HG02759 (cell line): ENCODE measurements around the gene SDR42E2.
"Not testable (repeated sequence)": the region's sequence is repeated elsewhere in the genome, so short reads cannot be mapped to it uniquely, and the experiment has no call there.

Experiments used
- ATAC-seq: cut with Tn5 transposase; IDR thresholded peaks from one replicate; pipeline ENCODE4 v1.9.1; 2021; ENCODE audit warnings: mild to moderate bottlenecking, moderate library complexity; ENCODE audit not compliant: unreplicated experiment

The SDR42E2 gene

GRCh38 chr16:22190776-22191531 lies 28.6 kb downstream of the SDR42E2 start:
- ATAC-seq = peak; percentile 43

DNA sequence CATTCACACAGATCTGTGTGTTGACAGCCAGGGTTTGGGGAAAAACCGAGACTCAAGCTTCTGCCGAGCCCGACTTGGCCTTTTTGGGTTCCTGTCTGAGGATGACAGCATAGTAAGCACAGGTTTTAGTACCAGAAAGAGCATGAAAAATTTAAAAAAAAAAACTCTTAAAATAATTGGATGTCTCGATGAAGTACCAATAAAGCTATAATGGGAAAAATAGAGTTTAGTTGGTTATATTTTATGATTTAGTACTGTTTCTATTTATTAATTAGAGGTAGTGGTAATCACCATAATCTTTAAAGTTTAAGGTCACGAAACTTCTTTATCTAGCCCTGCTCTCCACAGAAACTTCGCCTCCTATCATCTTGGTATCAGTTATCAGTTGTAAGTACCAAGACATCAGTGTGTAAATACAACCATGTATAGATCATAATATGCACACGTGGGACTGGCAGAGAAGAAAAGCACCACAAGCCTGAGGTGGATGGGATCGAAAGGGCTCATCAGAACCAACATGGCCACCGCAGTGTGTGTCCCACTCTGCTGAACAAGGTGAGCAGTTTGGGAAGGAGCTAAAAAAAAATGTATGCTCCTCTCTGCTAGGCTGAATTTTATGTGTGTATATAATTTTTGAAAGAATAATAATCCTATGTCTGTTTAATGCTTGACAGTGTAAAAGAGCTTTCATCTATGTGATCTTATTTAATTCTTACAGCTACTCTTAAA lies 29.4 kb downstream of the SDR42E2 start:
- ATAC-seq = no peak

DNA sequence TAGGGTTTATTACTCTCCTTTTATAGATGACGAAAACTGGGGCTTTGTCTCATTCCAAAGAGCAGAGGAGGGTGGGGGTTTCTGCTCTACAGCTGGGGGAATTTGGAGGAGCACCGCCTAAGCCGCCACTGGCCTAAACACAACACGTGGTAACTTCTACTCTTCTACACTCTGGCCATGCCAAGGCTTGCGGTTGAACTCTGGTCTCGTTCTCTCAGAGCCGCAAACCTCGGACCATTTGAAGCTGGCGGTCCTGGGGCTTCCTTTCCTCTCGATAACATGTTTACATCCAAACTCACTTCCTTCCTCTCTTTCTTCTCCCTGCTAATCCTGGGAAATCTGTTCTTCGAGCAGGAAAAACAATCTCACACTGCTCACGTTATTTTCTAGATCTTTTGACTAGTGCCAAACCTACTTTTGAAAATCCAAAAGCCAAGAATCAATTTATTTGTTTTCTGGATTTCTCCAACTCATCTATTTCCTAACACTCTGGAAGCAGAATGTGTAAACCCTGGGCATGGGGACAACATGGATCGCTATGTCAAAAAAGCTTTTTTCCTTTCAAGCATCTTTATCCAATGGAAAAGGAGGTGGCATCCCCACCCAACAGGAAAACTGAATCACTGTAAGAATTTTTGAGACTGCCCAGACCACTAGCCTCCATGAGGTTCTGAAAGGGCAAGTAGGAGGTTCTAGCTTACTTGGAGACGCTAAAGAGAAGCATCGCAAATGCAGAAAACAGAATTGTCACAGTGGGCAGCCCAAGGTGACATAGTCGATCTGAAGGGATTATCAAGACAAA lies 30.2 kb downstream of the SDR42E2 start:
- ATAC-seq = peak; percentile 16

DNA sequence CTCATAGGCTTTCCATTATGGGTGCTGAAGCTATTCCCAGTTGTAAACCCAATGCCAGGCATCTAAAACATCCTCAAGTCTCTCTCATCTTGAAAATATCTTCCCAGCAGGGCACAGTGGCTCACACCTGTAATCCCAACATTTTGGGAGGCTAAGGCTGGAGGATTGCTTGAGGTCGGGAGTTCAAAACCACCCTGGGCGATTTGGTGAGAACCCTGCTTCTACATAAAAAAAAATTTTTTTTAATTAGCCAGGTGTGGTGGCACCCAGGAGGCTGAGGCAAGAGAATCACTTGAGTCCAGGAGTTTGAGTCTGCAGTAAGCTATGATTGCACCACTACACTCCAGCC lies 30.7 kb downstream of the SDR42E2 start:
- ATAC-seq = no peak

DNA sequence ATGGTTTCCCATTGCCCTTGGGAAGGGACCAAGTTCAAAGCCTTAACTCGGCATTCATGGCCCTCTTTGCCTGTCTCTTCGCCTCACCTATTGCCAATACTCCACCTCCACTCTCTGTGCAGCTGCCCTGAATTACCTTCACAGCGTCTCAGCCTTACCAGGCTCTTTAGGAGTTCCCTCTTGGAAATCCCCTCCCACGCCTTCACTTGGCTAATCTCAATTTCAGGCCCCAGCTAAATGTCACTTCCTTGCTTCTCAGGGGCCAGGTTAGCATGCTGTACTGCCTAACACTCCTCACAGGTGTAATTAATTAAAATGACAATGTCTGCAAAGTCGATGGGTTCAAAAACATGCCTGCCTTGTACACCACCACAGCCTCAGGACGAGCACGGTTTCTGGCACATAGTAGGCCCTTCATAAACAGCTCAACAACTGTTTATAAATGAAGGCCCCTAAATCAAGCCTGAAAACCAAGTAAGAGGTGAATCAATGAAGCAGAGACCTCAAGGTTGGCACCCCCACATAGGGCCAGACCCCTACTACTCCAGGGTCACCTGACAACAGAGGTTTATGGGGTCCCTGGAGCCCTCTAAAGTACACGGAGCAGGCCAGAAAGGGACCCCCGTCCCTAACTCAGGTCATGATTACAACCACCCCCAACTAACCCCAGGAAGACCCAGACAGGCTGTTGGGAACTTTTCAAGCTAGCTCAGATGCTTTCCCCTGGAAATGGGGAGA lies 32.6 kb downstream of the SDR42E2 start:
- no peak for ATAC-seq

- no peak for ATAC-seq
Measured at GRCh38 chr16:22195445-22195694, 33.1 kb downstream of the SDR42E2 start.

- peak; percentile 33 for ATAC-seq
Measured at GRCh38 chr16:22195695-22196558, 33.6 kb downstream of the SDR42E2 start.

- not testable (repeated sequence) for ATAC-seq
Measured at GRCh38 chr16:22196559-22197168, 34.4 kb downstream of the SDR42E2 start.

DNA sequence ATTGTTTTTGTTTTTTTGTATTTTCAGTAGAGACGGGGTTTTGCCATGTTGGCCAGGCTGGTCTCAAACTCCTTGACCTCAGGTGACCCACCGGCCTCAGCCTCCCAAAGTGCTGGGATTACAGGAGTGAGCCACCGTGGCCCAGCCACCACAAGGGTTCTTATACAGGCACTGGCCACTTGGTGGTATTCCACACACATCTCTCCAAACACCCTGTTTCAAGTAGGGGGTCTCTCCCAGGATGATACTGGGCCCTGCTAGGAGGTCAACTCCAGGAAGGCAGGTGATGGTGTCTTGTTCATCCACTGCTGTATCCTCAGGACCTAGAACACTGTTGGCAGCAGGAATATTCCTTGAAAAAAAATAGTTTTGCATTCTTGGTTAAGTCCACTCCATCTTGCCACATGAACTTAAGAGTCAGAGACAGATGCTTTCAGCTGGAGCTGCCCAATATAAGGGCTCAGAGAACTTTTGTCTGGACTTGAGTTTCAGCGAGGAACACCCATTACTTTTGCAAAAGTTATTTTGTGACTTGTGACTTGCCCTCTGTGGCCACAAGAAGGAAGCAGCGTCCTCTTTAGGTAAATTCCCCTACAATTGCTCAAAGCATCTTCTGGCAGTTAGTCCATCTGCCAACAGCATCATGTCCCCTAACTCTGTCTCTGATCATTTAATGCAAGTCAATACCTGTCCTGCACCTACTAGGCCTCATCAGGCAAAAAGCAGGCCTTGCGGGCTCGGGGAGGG lies 36.4 kb downstream of the SDR42E2 start:
- no peak for ATAC-seq

DNA sequence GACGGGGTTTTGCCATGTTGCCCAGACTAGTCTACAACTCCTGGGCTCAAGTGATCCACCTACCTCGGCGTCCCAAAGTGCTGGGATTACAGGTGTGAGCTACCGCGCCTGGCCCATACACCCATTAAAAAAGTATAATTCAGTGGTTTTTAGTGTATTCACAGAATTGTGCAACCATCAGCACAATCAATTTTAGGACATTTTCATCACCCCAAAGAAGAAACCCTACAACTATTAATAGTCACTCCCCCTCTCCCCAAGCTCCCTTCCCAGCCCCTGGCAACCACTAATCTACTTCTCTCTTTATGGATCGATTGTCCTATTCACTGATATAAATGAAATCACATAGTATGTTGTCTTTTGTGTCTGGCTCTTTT lies 39.9 kb downstream of the SDR42E2 start:
- ATAC-seq = no peak

DNA sequence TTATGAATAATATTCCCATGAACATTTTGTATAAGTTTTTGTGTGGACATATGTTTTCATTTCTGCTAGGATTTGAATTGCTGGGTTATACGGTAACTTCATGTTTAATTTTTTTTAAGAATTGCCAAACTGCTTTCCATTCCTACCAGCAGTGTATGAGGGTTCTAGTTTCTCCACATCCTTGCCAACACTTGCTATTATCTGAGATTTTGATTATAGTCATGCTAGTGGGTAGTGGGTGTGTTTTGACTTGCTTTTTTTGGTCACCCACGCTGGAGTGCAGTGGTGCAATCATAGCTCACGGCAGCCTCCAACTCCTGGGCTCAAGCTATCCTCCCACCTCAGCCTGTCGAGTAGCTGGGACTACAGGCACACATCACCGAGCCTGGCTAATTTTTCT lies 40.8 kb downstream of the SDR42E2 start:
- ATAC-seq = no peak

- no peak for ATAC-seq
Measured at GRCh38 chr16:22204091-22204655, 41.9 kb downstream of the SDR42E2 start.

DNA sequence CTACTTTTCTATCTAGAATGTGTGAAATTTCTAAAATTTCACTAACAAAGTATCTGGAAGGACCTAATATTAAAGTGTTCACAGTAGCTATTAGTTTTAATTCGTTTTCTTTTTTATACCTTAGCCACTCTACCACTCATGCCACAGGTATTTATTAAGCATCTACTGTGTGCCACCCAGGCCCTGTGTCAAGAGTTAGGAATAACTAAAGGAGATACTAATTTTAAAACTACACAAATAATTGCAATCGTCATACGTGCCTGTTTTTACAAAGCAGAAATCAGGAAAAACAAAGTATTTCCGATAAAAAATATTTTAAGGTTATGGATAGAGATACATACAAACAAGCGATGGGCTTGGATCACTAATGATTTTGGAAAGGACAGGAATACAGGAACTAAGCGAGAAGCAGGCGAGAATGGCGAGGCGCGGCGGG lies 43.3 kb downstream of the SDR42E2 start:
- ATAC-seq = no peak

DNA sequence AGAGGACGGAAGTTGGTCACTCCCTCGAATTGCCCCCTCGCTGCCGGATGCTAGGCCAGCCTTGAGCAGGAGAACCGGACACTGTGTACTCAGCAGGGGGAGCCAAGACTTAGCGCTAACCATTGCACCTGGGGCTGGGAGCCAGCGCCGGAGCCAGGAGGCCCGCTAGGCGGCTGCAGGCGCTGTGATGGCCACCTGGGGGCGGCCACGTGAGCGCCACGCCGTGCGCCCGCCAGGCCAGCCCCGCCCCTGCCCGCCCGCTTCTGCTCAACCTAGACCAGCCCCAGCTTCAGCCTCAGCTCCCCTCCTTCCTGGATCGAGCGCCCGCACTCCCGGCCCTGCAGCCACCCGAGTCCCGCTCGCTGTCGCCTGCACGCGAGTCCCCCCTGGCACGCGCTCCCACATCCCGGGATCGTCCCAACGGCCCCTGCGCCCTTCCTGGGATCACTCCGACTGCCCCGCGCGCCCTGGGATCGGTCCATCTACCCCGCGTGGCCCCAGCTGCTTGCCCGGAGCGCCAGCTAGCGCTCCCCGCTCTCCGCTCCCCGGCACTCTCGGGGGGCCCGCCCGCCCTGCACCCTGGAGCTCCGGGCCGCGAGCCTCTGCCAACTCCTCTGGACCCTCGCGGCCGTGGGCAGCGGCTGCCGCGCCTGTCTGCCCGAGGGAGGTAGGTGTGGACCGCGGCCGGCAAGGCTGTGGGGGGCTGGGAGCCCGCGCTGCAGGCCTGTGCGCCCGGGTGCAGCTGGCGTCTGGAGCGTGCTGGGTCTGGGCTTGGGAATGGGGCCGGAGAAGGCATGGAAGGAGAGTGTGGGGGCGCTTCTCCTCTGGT lies 43.9 kb downstream of the SDR42E2 start, which contains the start of gene EEF2K:
TSS of gene EEF2K (plus strand) at position 266 of the 829 bp plus-strand sequence. CDS start 19,452 bp downstream, outside the sequence.
- peak; percentile 90 for ATAC-seq

GRCh38 chr16:22206842-22207714 lies 44.8 kb downstream of the SDR42E2 start:
- peak; percentile 33 for ATAC-seq

DNA sequence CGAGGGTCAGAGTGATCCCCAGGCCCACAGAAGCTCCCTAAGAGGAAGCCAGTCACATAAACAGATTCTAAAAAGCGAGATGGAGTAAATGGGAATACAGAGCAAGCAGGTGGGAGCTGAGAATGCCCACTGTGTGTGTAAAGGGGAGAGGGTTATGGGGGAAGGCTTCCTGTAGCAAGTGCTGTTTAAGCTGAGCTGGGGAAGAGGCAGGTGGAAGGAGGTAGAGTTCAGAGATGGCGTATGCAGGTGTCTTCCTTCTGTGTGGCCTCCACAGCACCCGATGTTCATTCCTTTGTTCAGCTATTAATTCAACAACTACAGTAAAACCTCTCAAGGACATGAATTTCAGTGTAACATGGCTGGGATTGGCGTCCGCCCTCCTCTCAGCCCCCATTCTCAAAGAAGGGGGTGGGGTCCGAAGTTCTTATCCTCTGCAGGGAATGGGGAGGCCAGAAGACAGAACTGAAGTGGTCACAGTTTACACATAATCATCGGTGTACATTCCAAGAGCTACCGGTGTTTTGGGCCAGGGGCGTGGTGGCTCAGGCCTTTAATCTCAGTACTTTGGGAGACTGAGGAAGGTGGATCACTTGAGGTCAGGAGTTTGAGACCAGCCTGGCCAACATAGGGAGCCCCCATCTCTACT lies 45.5 kb downstream of the SDR42E2 start:
- ATAC-seq = no peak
